AG09309 (cell line): ENCODE results near the gene MAP3K13.
A peak's percentile ranks its signal among the peaks of the same experiment; 100 is the strongest.

Source experiments
- DNase-seq: peaks from one replicate; pipeline ENCODE4 v3.0.0-alpha.2; 2010; ENCODE audit warnings: low read depth
- H3K4me3 ChIP-seq: 2 replicates; pipeline ENCODE4 v1.5.1; 2011; ENCODE audit warnings: mild to moderate bottlenecking, low read depth, low read length, moderate library complexity; ENCODE audit not compliant: control insufficient read depth
- CTCF ChIP-seq: IDR thresholded peaks from 2 replicates; pipeline ENCODE4 v1.5.1; 2011; ENCODE audit warnings: mild to moderate bottlenecking, low read depth, low read length, inconsistent platforms; ENCODE audit not compliant: insufficient read depth, control insufficient read depth; ENCODE audit errors: missing control alignments

MAP3K13 gene

DNA sequence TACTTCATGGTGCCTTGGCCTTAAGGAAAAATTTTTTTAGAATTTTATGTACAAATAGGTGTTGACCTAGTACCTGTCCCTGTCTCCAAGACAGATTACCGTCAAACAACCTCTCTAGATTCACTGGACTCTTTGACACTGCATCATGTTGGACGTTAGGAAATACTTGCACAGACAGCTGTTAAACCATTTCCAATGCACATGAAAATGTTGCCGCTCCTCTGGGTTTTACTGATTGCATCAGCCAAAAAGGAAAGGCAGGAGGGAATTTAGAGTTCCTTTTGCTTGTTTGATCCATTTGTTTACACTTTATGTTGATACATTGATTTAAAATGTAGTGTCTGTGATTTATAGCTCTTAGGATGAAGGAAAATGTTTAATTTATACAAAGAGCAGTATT, 121.4 kb downstream of the MAP3K13 start:
- no peak for DNase-seq
- TF ChIP-seq CTCF = no peak
- no peak overlapping the region for H3K4me3 ChIP-seq

DNA sequence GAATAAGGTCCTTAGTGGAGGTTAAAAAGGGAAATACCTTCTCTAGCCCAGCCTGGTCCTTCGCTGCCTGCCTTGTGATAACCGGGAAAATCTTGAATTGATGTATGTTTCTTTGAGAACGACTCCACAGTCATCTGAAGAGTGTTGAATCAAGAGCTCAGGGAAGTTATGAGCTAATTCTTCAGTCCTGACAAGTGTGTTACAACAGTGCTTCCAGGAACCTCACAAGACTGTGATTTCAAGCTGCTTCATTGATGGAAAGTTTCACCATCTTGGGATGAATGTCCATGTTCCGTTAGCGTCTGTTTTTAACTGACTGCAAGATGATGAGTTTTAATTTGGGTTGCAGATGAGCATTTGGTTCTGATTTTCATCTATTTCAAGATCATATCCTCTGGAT, 123.5 kb downstream of the MAP3K13 start:
- H3K4me3 ChIP-seq = no peak overlapping the region
- TF ChIP-seq CTCF = no peak

GRCh38 chr3:185488465-185488864, 125.5 kb downstream of the MAP3K13 start:
- no peak for DNase-seq
- TF ChIP-seq CTCF = no peak
- no peak overlapping the region for H3K4me3 ChIP-seq

More for the DNA sequence above, 123.5 kb downstream of the MAP3K13 start:
- DNase-seq = no peak

- TF ChIP-seq CTCF = no peak
- DNase-seq = no peak
- H3K4me3 ChIP-seq = no peak overlapping the region
These were observed 126.5 kb downstream of the MAP3K13 start for GRCh38 chr3:185489462-185489861.

DNA sequence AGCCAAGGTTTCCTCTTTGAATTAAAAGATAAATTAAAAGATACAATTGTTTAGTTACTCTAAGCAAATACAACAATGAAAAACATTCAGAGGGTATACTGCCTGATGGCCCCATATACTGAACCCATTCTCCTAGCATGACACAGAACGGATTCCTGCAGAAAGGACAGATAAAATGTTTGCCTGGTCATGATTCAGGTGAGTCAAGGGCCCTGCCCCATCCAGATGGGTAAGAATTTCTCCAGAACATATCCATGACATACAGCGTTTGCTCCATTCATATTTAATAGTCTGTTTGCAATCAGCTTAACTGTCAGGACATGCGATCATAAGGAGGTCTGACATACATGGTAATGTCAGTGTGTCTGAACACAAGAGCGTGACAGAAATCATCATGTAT, 127.3 kb downstream of the MAP3K13 start:
- no peak for TF ChIP-seq CTCF
- no peak for DNase-seq
- H3K4me3 ChIP-seq = no peak overlapping the region

- H3K4me3 ChIP-seq = peak within 1 kb of the TSS; percentile 71
- DNase-seq = peak; percentile 52
- TF ChIP-seq CTCF = peak; percentile 12
These were observed 135.8 kb downstream of the MAP3K13 start, which contains the start of gene TMEM41A for GRCh38 chr3:185498503-185499396. TMEM41A (minus strand) TSS chr3:185499035; CDS start chr3:185498961, 74 bp downstream.
